Neural cell (in vitro differentiated cells): ENCODE measurements around the gene NT5E.

Source experiments
- EZH2 ChIP-seq: fragments of 200-600, 300-800 bp; shearing (Covaris generic), sonication (generic); IDR thresholded peaks from 2 replicates; pipeline ENCODE4 v1.6.1; 2014; ENCODE audit warnings: antibody characterized with exemption, low read length, borderline replicate concordance, mild to moderate bottlenecking; ENCODE audit not compliant: insufficient read depth, poor library complexity, severe bottlenecking
- MXI1 ChIP-seq: fragments of 450-650 bp; conservative IDR thresholded peaks from 2 replicates; pipeline ENCODE4 v1.6.1; 2014; ENCODE audit warnings: antibody characterized with exemption, mild to moderate bottlenecking; ENCODE audit not compliant: poor library complexity, severe bottlenecking
- POLR2AphosphoS5 ChIP-seq: IDR thresholded peaks from 2 replicates; pipeline ENCODE4 v1.6.1; 2012
- TAF1 ChIP-seq: IDR thresholded peaks from 2 replicates; pipeline ENCODE4 v1.6.1; 2012; ENCODE audit warnings: low read depth
- TF ChIP-seq, protein P1 (sequence below): fragments of 450-650 bp; IDR thresholded peaks from 2 replicates; pipeline ENCODE4 v1.5.1; 2014; ENCODE audit warnings: antibody characterized with exemption, mild to moderate bottlenecking, moderate library complexity; ENCODE audit not compliant: poor library complexity, severe bottlenecking

DNA sequence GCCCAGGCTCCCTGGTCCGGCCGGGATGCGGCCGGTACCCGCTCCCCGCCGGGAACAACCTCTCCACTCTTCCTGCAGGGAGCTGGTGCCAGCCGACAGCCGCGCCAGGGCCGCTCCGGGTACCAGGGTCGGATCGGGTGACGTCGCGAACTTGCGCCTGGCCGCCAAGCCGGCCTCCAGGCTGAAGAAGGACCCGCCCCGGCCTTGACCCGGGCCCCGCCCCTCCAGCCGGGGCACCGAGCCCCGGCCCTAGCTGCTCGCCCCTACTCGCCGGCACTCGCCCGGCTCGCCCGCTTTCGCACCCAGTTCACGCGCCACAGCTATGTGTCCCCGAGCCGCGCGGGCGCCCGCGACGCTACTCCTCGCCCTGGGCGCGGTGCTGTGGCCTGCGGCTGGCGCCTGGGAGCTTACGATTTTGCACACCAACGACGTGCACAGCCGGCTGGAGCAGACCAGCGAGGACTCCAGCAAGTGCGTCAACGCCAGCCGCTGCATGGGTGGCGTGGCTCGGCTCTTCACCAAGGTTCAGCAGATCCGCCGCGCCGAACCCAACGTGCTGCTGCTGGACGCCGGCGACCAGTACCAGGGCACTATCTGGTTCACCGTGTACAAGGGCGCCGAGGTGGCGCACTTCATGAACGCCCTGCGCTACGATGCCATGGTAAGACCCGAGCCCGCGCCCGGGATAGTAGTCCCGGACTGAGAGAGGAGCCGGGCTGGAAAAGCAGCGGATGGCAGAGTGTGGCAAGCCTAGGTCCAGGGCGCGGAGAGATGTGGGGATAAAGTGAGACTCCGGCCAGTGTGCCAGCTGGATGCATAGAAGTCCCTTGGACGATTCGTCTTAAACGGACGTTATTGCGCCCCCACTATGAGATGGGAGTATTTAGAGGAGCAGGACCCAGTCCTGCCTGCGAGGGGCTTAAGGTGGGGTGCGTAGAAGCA lies at the start of gene NT5E:
- TF ChIP-seq, protein P1, sequence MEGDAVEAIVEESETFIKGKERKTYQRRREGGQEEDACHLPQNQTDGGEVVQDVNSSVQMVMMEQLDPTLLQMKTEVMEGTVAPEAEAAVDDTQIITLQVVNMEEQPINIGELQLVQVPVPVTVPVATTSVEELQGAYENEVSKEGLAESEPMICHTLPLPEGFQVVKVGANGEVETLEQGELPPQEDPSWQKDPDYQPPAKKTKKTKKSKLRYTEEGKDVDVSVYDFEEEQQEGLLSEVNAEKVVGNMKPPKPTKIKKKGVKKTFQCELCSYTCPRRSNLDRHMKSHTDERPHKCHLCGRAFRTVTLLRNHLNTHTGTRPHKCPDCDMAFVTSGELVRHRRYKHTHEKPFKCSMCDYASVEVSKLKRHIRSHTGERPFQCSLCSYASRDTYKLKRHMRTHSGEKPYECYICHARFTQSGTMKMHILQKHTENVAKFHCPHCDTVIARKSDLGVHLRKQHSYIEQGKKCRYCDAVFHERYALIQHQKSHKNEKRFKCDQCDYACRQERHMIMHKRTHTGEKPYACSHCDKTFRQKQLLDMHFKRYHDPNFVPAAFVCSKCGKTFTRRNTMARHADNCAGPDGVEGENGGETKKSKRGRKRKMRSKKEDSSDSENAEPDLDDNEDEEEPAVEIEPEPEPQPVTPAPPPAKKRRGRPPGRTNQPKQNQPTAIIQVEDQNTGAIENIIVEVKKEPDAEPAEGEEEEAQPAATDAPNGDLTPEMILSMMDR = no peak
- TF ChIP-seq POLR2AphosphoS5 (peak; percentile 52), MXI1 (peak; percentile 43), EZH2 (no peak), TAF1 (no peak)
